Breast epithelium (tissue), 3 donors: ENCODE results near the gene ANKRD34B.

Source experiments
- POLR2A ChIP-seq: fragments of 450-650 bp; IDR thresholded peaks from one replicate; pipeline ENCODE4 v1.6.1; 2016; ENCODE audit warnings: antibody characterized with exemption, mild to moderate bottlenecking, moderate library complexity
- POLR2AphosphoS5 ChIP-seq, 3 donors: sonication (generic); formaldehyde crosslinking; IDR thresholded peaks; one replicate each; pipeline ENCODE4 v1.6.1; 2017; ENCODE audit warnings: antibody characterized with exemption in 3 of 3
- TF ChIP-seq, protein P1 (sequence below), 3 donors: fragments of 450-650 bp; IDR thresholded peaks; one replicate each; pipeline ENCODE4 v1.5.1; 2016 to 2017; ENCODE audit warnings: antibody characterized with exemption in 3 of 3, mild to moderate bottlenecking in 3 of 3, moderate library complexity in 3 of 3

DNA sequence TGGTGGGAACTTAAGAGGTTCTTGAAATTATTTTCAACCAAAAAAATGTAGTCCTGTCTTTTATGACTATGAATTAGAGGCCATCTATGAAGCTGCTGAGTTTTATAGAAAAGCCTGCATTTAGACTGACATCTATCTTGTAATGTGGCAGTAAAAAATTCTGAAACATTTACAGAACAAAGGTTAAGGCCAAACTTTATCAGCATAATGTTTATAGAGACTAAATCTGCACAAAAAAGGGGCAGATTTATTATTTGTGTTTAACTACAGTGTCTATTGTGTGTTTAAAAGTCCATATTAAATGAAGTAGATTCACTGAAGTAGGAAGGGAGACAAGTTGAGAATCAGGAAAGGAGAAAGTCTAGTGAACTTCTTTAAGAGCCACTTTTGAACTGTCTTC, 37.3 kb upstream of the ANKRD34B start:
- no peak for TF ChIP-seq POLR2AphosphoS5 (IDR thresholded peaks at IDR 0.05)
- TF ChIP-seq, protein P1, sequence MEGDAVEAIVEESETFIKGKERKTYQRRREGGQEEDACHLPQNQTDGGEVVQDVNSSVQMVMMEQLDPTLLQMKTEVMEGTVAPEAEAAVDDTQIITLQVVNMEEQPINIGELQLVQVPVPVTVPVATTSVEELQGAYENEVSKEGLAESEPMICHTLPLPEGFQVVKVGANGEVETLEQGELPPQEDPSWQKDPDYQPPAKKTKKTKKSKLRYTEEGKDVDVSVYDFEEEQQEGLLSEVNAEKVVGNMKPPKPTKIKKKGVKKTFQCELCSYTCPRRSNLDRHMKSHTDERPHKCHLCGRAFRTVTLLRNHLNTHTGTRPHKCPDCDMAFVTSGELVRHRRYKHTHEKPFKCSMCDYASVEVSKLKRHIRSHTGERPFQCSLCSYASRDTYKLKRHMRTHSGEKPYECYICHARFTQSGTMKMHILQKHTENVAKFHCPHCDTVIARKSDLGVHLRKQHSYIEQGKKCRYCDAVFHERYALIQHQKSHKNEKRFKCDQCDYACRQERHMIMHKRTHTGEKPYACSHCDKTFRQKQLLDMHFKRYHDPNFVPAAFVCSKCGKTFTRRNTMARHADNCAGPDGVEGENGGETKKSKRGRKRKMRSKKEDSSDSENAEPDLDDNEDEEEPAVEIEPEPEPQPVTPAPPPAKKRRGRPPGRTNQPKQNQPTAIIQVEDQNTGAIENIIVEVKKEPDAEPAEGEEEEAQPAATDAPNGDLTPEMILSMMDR (IDR thresholded peaks at IDR 0.05) = no peak
- no peak for TF ChIP-seq POLR2A
